Thyroid gland (tissue), 4 donors: Measurements from ENCODE around the gene NKAPD1.

Experiments
- CTCF ChIP-seq, 6 experiments: fragments of 200-600 bp in 3 of 6; fragments of 450-650 bp in 3 of 6; sonication (generic) in 3 of 6; IDR thresholded peaks; one replicate each; pipeline ENCODE4 v1.5.1; 2016 to 2019; ENCODE audit warnings: antibody characterized with exemption in 6 of 6, mild to moderate bottlenecking in 2 of 6, inconsistent platforms in 1 of 6, moderate library complexity in 1 of 6
- POLR2A ChIP-seq, 2 donors: fragments of 450-650 bp; IDR thresholded peaks; one replicate each; pipeline ENCODE4 v1.6.1; 2017; ENCODE audit warnings: antibody characterized with exemption in 2 of 2, mild to moderate bottlenecking in 2 of 2, moderate library complexity in 1 of 2

- TF ChIP-seq CTCF (IDR thresholded peaks at IDR 0.05) = no peak
- no peak for TF ChIP-seq POLR2A (IDR thresholded peaks at IDR 0.05)
These were observed 58.6 kb downstream of the NKAPD1 start for GRCh38 chr11:112132737-112133136.
